ENCODE measurements around the gene IFNK. TPM values are rescaled to one million over a fixed set of nuclear protein-coding genes. Genes with fewer than 3 reads are reported as not detected.

The IFNK gene
- not detected in 2 replicates for total RNA-seq

DNA sequence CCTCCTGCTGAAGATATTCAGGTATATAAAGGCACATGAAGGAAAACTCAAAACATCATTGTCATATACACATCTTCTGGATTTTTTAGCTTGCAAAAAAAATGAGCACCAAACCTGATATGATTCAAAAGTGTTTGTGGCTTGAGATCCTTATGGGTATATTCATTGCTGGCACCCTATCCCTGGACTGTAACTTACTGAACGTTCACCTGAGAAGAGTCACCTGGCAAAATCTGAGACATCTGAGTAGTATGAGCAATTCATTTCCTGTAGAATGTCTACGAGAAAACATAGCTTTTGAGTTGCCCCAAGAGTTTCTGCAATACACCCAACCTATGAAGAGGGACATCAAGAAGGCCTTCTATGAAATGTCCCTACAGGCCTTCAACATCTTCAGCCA, at the start of gene IFNK:
IFNK (plus strand) TSS at position 55 of the 400 bp plus-strand sequence; CDS start at position 102, 47 bp downstream.

GRCh38 chr9:27529316-27530278, 5.5 kb downstream of the IFNK start, which contains the start of gene MOB3B:
Gene MOB3B (minus strand): TSS chr9:27529814. CDS start chr9:27455550, 74,264 bp downstream.

DNA sequence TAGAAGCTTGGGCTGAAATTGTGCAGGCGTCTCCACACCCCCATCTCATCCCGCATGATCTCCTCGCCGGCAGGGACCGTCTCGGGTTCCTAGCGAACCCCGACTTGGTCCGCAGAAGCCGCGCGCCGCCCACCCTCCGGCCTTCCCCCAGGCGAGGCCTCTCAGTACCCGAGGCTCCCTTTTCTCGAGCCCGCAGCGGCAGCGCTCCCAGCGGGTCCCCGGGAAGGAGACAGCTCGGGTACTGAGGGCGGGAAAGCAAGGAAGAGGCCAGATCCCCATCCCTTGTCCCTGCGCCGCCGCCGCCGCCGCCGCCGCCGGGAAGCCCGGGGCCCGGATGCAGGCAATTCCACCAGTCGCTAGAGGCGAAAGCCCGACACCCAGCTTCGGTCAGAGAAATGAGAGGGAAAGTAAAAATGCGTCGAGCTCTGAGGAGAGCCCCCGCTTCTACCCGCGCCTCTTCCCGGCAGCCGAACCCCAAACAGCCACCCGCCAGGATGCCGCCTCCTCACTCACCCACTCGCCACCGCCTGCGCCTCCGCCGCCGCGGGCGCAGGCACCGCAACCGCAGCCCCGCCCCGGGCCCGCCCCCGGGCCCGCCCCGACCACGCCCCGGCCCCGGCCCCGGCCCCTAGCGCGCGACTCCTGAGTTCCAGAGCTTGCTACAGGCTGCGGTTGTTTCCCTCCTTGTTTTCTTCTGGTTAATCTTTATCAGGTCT, 49.0 kb downstream of the IFNK start, which contains the start of gene C9orf72:
C9orf72 (minus strand) TSS at position 564 of the 716 bp plus-strand sequence. CDS start 6,361 bp downstream, outside the sequence.

Other genes starting within 250 kb of the IFNK start
- 0.09 and 0.22 TPM in 2 replicates for gene EQTN, start 227.1 kb upstream of the IFNK start, total RNA-seq
- 1.5 and 2.2 TPM in 2 replicates for gene MOB3B, start 5.5 kb downstream of the IFNK start, total RNA-seq
- 9.9 and 12.5 TPM in 2 replicates for gene C9orf72, start 49.2 kb downstream of the IFNK start, total RNA-seq

Measured in dermis lymphatic vessel endothelial cell (primary cell).